ENCODE data around the gene ZNF260.

DNA sequence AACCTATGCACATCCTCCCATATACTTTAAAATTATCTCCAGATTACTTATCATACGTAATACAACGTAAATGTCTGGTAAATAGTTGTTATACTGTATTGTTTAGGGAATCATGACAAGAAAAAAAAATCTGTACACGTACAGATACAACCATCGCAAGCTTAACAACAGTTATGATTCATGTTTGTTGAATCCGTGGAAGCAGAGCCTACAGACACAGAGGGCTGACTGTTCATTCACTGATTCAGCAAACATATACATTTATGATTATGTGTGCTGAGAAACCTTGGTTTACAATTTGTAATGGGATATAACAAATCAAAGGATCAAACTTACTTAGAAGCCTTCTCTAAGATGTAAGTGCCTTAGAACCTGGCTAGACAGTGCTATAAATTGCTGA is 1.5 kb downstream of the ZNF260 start:
- TF ChIP-seq CTCF (IDR thresholded peaks at IDR 0.05) (no peak), EZH2phosphoT487 (IDR thresholded peaks at IDR 0.05) (no peak), EZH2 (IDR thresholded peaks at IDR 0.05) (no peak)

Measured in neural progenitor cell (in vitro differentiated cells).